NK-92 treated with Interleukin-12 subunit alpha and Interleukin-12 subunit beta, amount 100 ng/mL, for 24 hours (cell line): ENCODE measurements around the gene MVP.
"Not testable (repeated sequence)": the region's sequence is repeated elsewhere in the genome, so short reads cannot be mapped to it uniquely, and the experiment has no call there.

ENCODE experiments used
- DNase-seq: peaks from one replicate; lab custom pipeline; 2025; lab: John Stamatoyannopoulos, UW

The MVP gene

DNA sequence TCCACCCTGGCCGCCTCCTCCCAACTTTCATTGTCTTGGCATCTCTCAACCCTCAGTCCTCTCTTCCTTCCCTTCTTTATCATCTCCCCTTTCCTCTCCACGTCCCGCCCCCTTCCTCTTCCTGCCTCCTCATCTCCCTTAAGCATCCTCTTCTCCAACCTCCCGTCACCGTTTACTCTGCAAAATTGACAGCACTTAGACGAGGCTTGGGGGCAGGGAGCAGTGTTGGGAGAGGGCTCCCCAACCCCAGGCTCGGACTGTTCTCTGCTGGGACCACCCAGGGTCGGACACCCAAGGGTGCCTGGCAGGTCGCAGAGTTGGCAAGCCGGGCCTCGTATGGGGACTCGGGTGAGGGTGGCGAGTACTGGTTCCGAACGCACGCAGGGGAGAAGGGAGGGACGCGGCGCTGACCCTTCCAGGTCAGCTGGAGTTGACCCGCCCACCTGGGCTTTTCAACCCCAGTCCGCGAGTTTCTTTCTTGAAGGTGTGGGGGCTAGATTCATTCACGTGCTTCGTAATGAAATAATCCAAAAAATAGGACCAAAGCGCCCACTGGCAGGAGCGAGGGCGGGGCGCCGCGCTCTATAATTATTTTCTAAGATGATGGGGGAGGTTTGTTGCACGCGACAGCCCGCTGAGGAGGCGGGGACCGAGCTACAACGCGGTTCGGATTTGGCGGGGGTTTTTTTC is 5.1 kb upstream of the MVP start:
- no peak for DNase-seq

GRCh38 chr16:29815793-29816693 is 4.2 kb upstream of the MVP start, which contains the start of gene PAGR1:
PAGR1 (plus strand) TSS chr16:29816152; CDS start chr16:29816526, 374 bp downstream.
- DNase-seq, result peak; percentile 98

DNA sequence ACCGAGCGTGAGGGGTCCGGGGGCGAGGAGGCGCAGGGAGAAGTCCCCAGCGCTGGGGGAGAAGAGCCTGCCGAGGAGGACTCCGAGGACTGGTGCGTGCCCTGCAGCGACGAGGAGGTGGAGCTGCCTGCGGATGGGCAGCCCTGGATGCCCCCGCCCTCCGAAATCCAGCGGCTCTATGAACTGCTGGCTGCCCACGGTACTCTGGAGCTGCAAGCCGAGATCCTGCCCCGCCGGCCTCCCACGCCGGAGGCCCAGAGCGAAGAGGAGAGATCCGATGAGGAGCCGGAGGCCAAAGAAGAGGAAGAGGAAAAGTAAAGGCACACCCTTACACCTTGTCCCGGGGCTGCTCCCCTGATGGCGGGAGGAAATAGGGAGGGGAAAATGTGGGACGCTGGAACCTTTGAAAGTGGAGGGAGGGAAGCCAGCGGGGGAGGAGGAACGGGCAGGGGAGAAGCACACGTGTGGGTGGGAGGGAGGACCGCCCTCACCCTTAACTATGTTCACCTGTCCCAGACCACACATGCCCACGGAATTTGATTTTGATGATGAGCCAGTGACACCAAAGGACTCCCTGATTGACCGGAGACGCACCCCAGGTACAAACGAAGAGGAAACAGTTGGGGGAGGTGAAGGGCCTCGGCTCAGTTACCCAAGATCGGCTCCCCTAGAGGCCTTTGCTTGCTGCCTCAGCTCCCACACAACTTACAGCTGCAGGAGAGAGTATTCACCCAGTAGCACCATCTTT is 3.4 kb upstream of the MVP start:
- DNase-seq, result peak; percentile 60

DNA sequence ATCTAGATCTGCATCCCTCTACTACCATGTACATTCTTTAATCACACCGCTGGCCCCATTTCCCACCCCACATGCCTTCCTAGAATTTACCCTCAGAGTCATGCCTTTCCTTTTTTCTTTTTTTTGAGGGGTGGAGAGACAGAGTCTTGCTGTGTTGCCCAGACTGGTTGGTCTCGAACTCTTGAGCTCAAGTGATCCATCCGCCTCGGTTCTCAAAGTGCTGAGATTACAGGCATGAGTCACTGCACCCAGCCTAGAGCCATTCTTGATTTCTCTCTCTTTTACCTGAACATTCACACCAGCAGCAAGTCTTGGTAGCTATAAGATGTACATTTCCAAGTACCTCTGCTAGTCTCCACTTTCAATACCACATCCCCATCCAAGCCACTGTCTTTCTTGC is 2.2 kb upstream of the MVP start:
- DNase-seq, result no peak

GRCh38 chr16:29819506-29819905 is 756 bp upstream of the MVP start:
- DNase-seq, result no peak

DNA sequence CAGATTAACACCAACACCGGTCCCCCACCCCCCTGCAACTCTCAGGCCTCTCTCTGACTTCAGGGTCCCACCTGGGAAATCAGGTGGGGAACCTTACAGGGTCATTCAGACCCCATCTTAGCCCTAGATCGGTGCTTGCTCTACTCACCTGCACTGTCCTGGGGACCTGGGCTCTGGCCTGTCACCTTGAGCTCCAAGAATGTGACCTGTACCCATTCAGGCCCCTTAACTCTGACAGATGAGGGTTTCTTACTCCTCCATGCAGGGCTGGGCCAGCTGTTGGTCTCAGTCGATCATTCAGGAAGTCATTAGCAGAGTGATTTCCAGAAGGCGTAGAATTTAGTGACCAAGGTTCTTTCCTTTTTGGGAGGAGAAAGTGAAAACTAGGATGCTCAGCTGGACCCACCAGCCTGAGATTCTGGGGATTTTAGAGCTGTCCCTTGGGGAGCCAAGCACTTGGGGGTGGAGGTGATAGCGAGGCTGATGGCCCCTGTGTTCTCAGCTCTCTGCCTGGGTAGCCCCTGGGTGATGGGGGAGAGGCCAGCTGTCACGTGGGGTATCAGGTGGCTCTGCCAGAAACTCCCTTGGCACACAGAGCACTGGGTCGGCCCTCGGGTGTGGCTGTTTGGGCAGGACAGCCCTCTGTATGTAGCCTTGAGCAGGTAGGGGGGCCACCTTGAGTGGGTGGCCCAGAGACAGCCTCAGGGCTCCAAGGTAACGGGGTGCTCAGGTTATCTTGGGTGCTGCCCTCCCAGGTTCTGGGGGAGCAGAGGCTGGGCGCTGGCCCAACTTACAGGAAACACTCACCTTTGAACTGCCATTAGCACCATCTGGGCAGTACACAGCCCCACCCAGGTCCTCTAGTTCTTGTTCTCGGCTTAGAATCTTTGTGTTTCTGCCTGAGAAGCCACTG is 724 bp downstream of the MVP start:
- no peak for DNase-seq

DNA sequence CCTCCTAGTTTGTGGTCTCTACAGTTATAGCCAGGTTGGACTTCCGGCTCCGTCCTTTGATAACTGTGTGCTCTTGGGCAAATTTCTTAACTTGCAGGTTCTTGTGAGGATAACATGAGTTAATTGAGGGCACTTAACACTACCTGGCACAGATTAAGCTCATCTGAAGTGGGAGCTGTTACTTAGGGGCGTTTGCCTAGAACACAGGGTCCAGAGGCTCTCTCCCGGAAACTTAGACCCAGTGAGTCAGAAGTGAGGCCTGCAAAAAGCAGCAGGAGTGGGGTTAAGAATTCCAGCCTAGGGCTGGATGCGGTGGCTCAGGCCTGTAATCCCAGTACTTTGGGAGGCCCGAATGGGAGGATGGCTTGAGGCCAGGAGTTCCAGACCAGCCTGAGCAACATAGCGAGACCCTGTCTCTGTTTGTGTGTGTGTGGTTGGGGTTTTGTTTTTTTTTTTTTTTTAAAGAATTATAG is 1.4 kb downstream of the MVP start:
- DNase-seq, result no peak

DNA sequence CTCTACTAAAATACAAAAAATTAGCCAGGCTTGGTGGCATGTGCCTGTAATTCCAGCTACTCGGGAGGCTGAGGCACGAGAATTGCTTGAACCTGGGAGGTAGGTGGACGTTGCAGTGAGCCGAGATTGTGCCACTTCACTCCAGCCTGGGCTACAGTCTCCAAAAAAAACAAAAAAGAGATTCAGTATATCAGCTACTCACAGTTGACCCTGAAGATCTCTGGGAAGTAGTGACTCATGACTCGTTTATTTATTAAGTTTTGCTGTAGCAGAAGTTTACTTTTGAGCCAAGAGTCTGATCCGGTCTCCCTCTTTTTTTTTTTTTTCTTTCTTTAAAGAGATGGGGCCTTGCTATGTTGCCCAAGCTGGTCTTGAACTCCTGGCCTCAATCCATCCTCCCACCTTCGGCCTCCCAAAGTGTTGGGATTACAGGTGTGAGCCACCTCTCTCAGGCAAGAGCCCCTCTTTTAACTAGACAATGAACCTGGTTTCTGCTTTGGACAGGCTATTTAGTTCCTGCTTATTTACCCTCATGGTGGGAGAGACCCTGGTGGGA is 4.4 kb downstream of the MVP start:
- no peak for DNase-seq

DNA sequence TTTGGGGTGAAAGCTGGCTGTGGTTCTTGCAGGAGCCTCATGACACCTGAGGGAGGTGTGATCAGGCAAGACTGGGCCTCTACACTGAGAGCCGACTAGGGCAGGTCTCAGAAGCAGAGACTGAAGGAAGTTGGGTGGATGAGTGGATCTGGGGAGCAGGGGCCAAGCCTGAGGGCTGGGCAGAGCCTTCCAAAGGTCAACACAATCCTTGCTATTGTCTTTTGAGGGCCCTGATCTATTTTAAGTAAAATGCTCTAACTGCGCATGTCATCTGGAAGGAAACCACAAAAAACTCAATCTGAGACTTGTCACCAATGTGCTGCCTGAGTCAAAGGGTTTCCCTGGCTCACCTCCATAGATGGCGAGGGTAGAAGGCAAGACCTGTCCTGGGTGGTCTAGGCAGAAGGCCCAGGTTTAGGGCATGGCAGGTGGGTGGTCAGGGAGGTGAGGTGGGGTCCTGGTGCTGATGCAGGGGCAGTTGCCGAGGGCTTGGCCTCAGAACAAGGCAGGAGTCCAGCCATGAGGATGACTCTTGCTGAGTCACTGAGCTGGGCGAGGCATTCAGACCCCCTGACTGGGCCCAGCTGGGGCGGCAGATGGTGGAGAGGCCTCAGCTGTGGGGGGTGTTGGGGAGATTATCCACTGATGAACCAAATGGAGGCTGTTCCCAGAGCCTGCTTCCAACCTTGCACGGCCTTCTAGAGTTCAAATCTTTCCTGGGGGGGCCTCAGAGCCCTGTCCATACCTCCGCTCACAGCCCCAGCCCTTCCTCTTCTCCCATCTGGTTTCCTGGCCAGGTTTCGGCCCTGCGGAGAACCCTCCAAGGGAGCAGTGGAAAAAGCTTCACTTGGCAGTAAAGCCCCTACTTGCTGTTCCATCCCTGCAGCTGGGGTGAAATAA is 5.1 kb downstream of the MVP start:
- no peak for DNase-seq

DNA sequence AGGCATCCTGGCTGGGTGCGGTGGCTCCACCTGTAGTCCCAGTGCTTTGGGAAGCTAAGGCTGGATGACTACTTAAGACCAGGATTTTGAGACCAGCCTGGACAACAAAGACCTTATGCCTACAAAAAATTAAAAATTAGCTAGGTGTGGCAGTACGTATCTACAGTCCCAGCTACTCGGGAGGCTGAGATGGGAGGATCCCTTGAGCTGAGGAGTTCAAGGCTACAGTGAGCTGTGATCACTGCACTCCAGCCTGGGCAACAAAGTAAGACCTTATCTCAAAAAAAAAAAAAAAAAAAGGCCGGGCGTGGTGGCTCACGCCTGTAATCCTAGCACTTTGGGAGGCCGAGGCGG is 6.1 kb downstream of the MVP start:
- DNase-seq, result no peak

- DNase-seq, result no peak
Measured at GRCh38 chr16:29830774-29831173, 10.5 kb downstream of the MVP start.

DNA sequence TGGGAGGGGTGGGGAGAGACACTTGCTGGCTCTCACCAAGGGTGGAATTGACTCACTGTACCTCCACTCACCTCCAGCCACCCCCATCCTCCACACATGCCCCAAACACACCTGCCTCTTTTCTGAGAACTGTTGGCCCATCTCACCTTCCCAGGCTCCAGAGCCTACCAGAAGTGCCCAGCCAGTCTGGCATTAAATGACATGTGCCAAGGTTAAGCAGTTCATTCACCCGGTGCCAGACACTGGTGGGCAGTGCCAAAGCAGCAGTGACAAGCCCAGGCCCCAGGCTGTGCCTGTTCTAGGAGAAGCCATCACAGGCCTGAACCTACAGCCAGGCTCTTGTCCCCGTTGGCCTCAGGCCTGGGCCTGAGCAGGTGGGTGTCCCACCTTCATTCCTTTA is 11.2 kb downstream of the MVP start:
- DNase-seq, result no peak

GRCh38 chr16:29833219-29833618 is 13.0 kb downstream of the MVP start:
- not testable (repeated sequence) for DNase-seq

DNA sequence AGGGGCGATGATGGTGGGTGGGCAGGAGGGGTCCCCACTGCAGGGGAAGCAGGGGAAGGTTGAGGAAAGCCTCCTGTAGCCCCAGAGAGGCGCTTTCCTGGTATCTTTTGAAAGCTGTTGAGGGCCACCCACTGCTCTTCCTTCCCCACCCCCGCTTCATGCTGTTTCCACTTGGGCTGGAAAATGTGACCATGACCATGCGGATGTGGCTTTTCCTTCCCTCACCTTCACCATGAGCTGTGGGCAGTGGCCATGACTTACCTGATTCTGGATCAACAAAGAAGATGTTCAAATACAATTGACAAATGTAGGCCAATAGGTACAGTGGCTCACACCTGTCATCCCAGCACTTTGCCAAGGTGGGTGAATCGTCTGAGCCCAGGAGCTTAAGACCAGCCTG is 13.8 kb downstream of the MVP start:
- no peak for DNase-seq

GRCh38 chr16:29835926-29836325 is 15.7 kb downstream of the MVP start:
- DNase-seq, result no peak

DNA sequence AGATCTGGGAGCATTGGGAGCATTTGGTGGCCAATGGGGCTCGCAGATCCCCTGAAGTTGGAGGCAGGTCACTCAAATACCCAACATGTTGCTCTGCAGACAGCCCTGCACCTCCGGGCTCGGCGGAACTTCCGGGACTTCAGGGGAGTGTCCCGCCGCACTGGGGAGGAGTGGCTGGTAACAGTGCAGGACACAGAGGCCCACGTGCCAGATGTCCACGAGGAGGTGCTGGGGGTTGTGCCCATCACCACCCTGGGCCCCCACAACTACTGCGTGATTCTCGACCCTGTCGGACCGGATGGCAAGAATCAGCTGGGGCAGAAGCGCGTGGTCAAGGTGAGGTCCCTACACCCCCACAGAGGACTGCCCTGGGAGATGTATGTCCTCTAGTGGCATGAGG is 16.4 kb downstream of the MVP start:
- no peak for DNase-seq

GRCh38 chr16:29837841-29838240 is 17.6 kb downstream of the MVP start:
- no peak for DNase-seq

DNA sequence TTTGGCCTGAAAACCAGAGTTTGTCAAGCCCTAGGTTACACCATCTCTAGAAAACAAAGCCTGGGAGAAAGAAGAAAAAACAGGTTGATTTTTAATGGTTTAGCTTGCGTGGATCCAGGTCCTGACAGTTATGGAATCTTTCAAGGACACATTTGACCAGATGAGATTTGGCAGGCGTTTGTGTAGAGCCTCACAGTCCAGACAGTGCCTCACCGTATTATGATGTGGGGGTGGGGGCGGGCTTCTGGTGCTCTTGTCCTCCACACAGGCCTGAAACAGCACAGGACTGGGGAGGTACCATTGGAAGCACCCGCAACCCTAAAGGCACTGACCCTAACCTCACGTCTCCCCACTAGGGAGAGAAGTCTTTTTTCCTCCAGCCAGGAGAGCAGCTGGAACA is 19.6 kb downstream of the MVP start:
- no peak for DNase-seq

DNA sequence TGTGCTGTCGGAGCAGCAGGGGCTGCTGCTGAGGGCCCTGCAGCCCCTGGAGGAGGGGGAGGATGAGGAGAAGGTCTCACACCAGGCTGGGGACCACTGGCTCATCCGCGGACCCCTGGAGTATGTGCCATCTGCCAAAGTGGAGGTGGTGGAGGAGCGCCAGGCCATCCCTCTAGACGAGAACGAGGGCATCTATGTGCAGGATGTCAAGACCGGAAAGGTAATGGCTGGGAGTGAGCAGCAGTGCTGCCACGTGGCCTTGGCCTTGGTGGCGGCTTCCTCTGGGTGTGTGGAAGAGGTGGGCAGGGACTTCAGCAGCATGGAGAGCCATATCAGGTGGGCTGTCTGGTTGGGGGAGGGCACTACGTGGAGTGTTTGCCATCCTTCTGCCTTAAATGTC is 20.0 kb downstream of the MVP start:
- no peak for DNase-seq

- no peak for DNase-seq
Measured at GRCh38 chr16:29841631-29842030, 21.4 kb downstream of the MVP start.
